ENCODE data around the gene CCNB1.

Gene CCNB1

GRCh38 chr5:69136293-69136692, 30.7 kb upstream of the CCNB1 start:
- TF ChIP-seq TEAD4 (IDR thresholded peaks at IDR 0.05) (no peak), TCF12 (IDR thresholded peaks at IDR 0.05; ENCODE audit: low read depth) (no peak), CREB1 (IDR thresholded peaks at IDR 0.05; ENCODE audit: low read depth) (no peak), REST (IDR thresholded peaks at IDR 0.05; ENCODE audit: low read depth) (no peak)

- TF ChIP-seq FOXM1 (IDR thresholded peaks at IDR 0.05; ENCODE audit: borderline replicate concordance, low read depth) = no peak
- no peak for TF ChIP-seq MAX (IDR thresholded peaks at IDR 0.05)
These were observed 29.1 kb upstream of the CCNB1 start for GRCh38 chr5:69137807-69138206.

GRCh38 chr5:69138766-69139165, 28.2 kb upstream of the CCNB1 start:
- TF ChIP-seq EGR1 (IDR thresholded peaks at IDR 0.05) (no peak), ZBTB7A (IDR thresholded peaks at IDR 0.05; ENCODE audit: low read depth) (no peak), EP300 (IDR thresholded peaks at IDR 0.05; ENCODE audit: borderline replicate concordance) (no peak), TEAD4 (IDR thresholded peaks at IDR 0.05) (no peak), FOXM1 (IDR thresholded peaks at IDR 0.05; ENCODE audit: borderline replicate concordance, low read depth) (no peak), MAX (IDR thresholded peaks at IDR 0.05) (no peak), CEBPB (IDR thresholded peaks at IDR 0.05) (no peak), YY1 (IDR thresholded peaks at IDR 0.05; ENCODE audit: low read depth) (no peak), TAF1 (IDR thresholded peaks at IDR 0.05; ENCODE audit: low read depth) (no peak), NFIC (IDR thresholded peaks at IDR 0.05) (no peak), RAD21 (IDR thresholded peaks at IDR 0.05; ENCODE audit: low read depth) (no peak), TCF12 (IDR thresholded peaks at IDR 0.05; ENCODE audit: low read depth) (no peak), CREB1 (IDR thresholded peaks at IDR 0.05; ENCODE audit: low read depth) (no peak), REST (IDR thresholded peaks at IDR 0.05; ENCODE audit: low read depth) (no peak)
- TF ChIP-seq, protein P1, sequence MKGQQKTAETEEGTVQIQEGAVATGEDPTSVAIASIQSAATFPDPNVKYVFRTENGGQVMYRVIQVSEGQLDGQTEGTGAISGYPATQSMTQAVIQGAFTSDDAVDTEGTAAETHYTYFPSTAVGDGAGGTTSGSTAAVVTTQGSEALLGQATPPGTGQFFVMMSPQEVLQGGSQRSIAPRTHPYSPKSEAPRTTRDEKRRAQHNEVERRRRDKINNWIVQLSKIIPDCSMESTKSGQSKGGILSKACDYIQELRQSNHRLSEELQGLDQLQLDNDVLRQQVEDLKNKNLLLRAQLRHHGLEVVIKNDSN (IDR thresholded peaks at IDR 0.05) = no peak

GRCh38 chr5:69140827-69141226, 26.1 kb upstream of the CCNB1 start:
- no peak for TF ChIP-seq CEBPB (IDR thresholded peaks at IDR 0.05)
- no peak for TF ChIP-seq TEAD4 (IDR thresholded peaks at IDR 0.05)
- no peak for TF ChIP-seq NFIC (IDR thresholded peaks at IDR 0.05)
- no peak for TF ChIP-seq EGR1 (IDR thresholded peaks at IDR 0.05)
- TF ChIP-seq ZBTB7A (IDR thresholded peaks at IDR 0.05; ENCODE audit: low read depth) = no peak
- no peak for TF ChIP-seq TAF1 (IDR thresholded peaks at IDR 0.05; ENCODE audit: low read depth)
- TF ChIP-seq EP300 (IDR thresholded peaks at IDR 0.05; ENCODE audit: borderline replicate concordance) = no peak
- TF ChIP-seq FOXM1 (IDR thresholded peaks at IDR 0.05; ENCODE audit: borderline replicate concordance, low read depth) = no peak
- TF ChIP-seq, protein P1 (IDR thresholded peaks at IDR 0.05) = no peak
- TF ChIP-seq REST (IDR thresholded peaks at IDR 0.05; ENCODE audit: low read depth) = no peak
- no peak for TF ChIP-seq MAX (IDR thresholded peaks at IDR 0.05)

- TF ChIP-seq TCF12 (IDR thresholded peaks at IDR 0.05; ENCODE audit: low read depth) = no peak
- TF ChIP-seq NFIC (IDR thresholded peaks at IDR 0.05) = no peak
- no peak for TF ChIP-seq MAX (IDR thresholded peaks at IDR 0.05)
- TF ChIP-seq, protein P1 (IDR thresholded peaks at IDR 0.05) = no peak
- TF ChIP-seq TEAD4 (IDR thresholded peaks at IDR 0.05) = no peak
- no peak for TF ChIP-seq YY1 (IDR thresholded peaks at IDR 0.05; ENCODE audit: low read depth)
- TF ChIP-seq EGR1 (IDR thresholded peaks at IDR 0.05) = no peak
- TF ChIP-seq TAF1 (IDR thresholded peaks at IDR 0.05; ENCODE audit: low read depth) = no peak
- TF ChIP-seq CREB1 (IDR thresholded peaks at IDR 0.05; ENCODE audit: low read depth) = no peak
- TF ChIP-seq EP300 (IDR thresholded peaks at IDR 0.05; ENCODE audit: borderline replicate concordance) = no peak
- TF ChIP-seq FOXM1 (IDR thresholded peaks at IDR 0.05; ENCODE audit: borderline replicate concordance, low read depth) = no peak
- no peak for TF ChIP-seq RAD21 (IDR thresholded peaks at IDR 0.05; ENCODE audit: low read depth)
- no peak for TF ChIP-seq ZBTB7A (IDR thresholded peaks at IDR 0.05; ENCODE audit: low read depth)
- no peak for TF ChIP-seq REST (IDR thresholded peaks at IDR 0.05; ENCODE audit: low read depth)
- TF ChIP-seq CEBPB (IDR thresholded peaks at IDR 0.05) = no peak
These were observed 17.8 kb upstream of the CCNB1 start for GRCh38 chr5:69148981-69149675.

Measured in Ishikawa (cell line).